NCI-H146 treated with DMSO at 0.1 percent for 48 hours (cell line): Measurements from ENCODE around the gene MYO5C.
A peak's percentile ranks its signal among the peaks of the same experiment; 100 is the strongest.

Experiments used
- DNase-seq: peaks from one replicate; lab custom pipeline; 2025; ENCODE audit not compliant: unreplicated experiment; lab: John Stamatoyannopoulos, UW

MYO5C gene, protein sequence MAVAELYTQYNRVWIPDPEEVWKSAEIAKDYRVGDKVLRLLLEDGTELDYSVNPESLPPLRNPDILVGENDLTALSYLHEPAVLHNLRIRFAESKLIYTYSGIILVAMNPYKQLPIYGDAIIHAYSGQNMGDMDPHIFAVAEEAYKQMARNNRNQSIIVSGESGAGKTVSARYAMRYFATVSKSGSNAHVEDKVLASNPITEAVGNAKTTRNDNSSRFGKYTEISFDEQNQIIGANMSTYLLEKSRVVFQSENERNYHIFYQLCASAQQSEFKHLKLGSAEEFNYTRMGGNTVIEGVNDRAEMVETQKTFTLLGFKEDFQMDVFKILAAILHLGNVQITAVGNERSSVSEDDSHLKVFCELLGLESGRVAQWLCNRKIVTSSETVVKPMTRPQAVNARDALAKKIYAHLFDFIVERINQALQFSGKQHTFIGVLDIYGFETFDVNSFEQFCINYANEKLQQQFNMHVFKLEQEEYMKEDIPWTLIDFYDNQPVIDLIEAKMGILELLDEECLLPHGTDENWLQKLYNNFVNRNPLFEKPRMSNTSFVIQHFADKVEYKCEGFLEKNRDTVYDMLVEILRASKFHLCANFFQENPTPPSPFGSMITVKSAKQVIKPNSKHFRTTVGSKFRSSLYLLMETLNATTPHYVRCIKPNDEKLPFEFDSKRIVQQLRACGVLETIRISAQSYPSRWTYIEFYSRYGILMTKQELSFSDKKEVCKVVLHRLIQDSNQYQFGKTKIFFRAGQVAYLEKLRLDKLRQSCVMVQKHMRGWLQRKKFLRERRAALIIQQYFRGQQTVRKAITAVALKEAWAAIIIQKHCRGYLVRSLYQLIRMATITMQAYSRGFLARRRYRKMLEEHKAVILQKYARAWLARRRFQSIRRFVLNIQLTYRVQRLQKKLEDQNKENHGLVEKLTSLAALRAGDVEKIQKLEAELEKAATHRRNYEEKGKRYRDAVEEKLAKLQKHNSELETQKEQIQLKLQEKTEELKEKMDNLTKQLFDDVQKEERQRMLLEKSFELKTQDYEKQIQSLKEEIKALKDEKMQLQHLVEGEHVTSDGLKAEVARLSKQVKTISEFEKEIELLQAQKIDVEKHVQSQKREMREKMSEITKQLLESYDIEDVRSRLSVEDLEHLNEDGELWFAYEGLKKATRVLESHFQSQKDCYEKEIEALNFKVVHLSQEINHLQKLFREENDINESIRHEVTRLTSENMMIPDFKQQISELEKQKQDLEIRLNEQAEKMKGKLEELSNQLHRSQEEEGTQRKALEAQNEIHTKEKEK (N-terminal part only)

DNA sequence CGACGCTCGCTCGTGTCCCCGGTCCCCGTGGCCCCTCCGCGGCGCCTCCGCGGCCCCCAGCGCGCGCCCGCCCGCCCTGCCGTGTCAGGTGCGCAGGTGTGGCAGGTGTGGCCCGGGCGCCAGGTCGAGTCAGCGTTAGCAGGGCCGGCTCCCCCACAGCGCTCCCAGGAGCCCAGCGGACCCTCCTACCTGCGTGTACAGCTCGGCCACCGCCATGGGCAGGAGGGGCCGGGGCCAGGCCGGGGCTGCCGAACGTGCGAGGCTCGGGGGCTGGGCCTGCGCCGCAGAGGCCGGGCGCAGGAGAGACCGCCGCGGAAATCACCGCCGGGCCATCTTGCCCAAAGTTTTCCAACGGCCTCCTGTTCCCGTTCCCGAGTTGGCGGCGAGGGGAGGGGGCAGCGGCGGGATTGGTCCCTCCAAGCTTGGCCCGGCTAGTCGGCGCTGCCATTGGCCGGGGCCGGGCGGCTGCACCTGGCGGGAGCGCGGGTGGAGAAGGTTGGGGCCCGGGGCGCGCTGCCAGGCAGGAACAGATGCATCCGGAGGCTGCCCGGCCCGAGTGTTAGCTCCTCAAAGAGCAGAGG lies at the start of gene MYO5C:
MYO5C (minus strand) TSS at position 384 of the 581 bp plus-strand sequence; CDS start at position 216, 168 bp downstream.
- peak; percentile 68 for DNase-seq

DNA sequence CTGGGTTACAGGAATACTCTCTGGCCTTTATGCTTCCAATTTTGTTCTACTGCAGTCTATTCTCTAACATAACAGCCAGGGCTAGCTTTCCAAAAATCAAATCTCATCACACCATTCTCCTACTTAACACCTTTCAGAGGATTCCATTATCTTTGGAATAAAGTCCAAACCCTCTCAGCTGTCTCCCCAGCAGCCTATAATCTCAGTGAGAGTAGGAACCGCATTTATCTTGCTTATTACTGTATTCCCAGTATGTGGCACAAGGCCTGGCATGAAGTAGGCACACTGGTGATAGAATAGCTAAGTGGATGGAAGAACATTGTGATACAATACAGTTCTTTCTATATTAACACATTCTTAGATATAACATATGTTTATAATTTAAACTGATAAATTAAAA lies 49.0 kb upstream of the MYO5C start:
- DNase-seq, result no peak

DNA sequence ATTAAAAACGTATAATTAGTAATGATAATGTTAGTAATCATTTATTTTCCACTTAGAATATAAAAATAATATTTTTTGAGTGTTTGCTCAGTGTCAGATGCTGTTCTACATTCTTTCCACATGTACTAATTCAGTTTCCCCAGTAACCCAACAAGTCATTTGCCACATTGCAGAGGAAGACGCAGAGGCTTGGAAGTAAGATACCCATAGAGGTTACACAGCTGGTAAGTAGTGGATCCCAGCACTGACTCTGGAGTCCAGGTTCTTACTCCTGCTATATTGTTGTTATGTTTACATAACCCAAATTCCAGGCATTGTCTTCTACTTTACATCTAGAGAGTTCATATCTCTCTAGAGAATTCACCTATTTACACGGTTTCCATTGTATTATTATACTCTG lies 48.2 kb upstream of the MYO5C start:
- no peak for DNase-seq

DNA sequence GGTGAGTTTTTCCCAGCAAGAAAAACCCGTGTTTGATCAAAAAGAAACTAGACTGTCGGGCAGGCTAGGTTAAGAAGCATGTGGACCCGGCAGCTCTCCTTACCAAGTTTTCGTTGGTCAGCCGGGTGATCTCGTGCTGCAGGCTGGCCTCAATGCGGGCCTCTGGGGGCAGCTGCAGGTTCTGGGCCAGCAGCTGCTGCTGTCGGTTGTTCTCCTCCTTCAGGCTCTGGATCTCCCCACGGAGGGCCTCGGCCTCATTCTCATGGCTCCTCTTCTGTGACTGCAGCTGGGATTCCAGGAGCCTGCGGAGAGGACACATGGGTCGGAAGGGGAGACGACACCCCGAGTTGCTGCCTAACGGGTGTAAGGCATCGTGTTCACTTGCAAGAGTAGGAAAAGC lies 44.5 kb upstream of the MYO5C start:
- DNase-seq, result no peak

DNA sequence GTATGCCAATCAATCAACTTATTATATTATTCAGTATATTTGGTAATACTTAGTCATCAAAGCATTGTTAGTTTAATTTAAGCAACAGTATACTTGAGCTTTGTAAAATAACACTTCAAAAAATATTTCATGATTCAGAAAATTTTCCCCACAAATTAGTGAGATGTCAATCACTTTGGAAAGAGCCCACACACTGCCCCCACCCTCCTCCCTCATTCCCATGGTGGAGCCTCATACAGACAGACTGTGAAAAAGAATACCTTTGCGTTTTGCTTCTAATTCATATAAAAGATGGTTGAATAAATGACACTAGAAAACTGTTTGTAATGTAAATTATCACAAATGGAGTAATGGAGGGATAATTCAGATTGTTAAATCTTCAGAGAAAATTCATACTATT lies 43.3 kb upstream of the MYO5C start:
- no peak for DNase-seq

DNA sequence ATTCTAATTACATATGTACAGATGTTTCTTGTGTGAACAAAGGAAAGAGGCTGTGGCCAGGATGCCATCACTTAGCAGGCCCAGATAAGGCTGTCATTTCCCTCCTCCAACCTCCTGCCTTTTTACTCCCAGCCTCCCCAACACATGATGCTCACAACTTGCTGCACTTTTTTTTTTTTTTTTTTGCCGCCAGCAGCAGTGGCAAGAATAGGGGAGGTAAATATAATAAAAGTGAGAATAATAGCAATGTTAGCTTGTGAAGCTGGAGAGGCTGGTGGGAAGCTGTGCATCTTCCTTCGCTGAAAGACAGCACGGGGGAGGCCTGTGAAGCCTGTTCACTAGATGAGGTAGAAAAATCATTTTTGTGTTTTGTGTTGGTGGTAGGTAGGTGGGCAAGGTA lies 42.5 kb upstream of the MYO5C start:
- DNase-seq, result peak; percentile 31

DNA sequence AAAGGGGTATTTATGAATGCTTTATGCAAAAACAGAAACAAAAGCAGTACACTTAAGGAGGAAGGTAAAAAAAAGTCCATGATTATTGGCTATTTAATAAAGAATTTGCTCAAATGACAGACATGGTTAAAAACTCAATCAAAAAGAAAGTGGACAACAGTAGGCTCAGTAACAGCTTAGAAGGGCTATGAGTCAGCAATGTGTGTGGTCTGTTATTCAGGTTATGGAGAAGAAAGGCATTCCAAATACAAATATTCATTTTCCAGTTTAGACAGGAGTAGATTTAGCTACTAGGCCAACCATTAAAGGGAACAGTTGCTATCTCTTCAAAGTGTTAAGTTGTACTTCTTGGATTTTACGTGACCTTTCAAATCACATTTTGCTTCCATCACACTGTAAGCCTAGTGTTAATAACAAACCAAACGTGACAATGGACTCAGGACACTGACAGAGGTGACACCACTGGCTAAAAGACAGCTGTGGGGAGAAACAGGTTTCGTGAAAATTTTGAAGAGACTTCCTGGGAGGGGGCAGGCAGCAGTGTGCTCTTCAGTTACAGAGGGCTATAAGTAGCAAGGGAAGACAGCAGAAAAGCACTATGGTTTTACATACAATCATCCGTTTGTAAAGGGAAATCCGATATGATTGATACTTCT lies 41.7 kb upstream of the MYO5C start:
- DNase-seq, result no peak

DNA sequence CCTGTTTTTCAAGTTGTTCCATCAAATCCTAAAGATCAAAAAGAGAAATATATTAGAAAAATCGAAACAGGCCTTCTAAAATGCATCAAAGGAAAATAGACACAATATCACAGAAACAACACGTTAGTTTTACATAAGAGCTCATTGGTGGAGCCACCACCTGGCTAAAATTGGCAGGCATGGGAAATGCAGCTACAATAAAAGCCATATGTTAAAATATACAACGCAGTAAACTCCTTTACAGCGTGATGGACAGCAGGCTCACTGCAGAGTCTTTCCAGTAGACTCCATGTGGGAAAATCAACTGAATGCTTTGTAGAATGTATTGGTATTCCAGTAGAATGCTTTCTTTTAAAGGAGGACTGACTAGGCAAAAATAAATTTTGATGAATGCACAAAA lies 40.9 kb upstream of the MYO5C start:
- DNase-seq, result no peak

DNA sequence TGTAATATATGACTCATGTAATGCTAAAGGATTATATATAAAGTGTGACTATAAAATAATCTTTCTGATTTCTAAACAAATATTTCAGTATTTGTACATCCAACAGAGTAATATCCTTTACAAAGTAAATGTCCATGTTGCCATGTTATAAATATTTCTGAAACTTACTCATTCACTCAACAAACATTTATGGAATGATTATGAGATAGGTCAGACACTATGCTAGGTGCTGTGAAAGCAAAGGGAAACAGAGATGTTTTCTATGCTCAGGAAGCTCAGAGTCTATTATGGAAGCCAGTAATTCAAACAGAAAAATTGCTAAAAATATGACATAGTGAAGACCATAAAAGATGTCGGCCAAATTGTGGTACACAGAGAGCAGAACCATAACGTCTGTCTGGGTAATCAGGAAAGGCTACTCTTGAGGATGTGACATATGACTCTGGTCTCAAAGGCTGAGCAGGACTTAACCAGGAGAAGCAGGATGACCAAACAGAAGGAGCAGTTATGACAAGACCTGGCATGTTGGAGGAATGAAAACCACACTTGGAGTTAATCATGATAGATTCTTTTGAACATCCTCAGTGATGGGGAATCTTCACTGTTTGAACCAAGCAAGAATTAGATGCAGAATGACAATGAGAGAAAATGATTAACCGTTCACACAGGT lies 39.0 kb upstream of the MYO5C start:
- no peak for DNase-seq

DNA sequence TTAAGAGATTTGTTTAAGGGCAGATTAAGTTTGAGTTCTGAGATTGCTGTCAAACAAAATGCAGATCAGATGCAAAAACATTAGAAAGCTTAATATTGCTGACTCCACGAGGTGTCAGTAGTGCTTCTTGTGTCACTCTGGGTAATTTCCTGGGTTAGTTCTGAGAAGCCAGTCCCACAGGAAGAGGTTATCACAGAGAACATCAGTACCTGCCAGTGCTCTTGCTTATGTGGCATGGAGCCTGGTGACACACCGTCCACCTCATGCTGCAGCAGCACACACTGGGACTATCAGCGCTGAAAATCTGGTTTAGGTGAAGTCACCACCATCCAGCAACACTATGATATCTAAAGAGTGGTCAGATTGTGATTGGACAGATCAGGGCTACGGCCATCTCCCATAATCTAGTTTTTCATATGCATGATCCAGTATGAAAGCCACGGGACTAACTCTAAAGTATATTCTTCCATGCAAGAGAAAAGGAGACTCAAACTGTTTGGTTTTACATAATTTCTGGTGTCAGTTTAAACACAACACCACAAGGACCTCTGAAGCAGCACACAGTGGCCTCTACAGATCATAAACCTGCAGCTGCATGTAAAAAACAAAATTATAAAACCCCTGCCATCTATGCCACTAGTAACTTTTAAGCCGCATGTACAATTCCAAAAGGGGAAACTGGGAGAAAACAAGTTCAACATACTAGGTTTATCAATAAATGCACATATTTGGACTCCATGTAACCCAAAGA lies 36.1 kb upstream of the MYO5C start:
- peak; percentile 14 for DNase-seq

DNA sequence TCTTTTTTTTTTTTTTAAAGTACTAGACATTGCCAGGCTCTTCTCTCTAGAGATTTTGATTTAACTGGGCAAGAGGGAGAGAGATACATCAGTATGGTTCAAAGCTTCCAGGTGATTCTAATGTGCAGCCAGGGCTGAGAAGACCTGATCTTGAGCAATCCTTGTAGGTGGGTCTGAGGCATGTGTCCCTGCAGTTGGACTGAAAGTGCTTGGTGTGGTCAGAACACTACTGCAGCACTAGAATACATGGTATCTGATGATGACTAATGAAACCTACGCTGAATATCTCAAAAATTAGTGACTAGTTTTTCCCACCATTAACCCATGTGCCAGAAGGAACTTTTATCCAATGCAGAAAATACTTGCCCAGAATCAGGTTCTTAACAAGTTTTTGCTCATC lies 34.4 kb upstream of the MYO5C start:
- DNase-seq, result no peak

DNA sequence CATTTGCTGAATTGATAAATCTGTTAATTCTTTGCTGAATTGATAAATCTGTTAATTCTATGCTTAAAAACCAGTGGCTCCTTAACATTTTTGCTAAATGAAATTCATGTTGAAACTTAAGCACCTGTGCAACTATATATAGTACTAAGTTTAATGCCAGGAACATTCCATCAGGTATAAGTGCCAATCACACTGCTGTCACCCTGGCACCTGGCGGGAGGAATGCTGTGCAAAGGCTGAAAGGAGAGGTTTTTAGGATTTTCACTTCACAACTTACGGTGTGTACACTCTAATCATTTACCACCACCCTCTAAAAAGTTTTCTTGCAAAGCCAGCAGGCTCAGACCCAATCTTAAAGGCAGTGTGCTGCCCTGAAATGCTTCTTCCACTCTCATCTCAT lies 33.5 kb upstream of the MYO5C start:
- DNase-seq, result no peak

DNA sequence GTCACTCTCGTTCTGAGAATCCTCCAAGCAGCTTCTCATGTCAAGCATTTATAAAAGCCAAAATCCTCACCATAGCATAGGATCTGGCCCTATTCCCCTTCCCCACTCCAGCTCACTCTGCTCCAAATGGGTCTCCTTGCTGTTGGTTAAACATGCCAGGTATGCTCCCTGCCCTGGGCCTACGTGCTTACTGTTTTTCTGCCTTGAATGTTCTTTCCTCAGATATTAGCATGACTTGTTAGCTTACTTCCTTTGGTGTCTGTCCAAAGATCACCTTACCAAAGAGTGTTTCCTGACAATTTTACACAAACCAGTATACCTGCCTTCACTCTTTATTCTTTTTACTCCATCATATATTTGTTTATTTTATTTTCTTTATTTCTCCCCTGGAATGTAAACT lies 33.1 kb upstream of the MYO5C start:
- no peak for DNase-seq

DNA sequence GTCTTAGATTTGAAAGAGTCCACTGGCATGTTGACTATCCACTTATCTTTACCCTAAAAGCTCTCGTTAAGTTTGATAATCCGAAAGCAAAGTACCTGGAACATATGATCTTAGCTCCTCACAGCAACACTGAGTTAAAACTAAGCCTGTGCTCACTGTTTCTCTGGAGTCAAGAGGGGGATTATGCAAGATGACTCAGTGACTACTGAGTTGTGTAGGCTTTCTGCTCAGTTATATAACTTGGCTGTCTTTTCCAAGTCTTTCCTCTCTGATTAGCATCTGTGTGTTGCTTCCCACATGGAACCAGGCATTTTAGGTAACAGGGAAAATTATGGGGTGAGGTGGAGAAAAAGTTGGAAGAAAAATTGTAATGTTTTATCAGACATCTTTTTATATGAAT lies 31.2 kb upstream of the MYO5C start:
- DNase-seq, result no peak

DNA sequence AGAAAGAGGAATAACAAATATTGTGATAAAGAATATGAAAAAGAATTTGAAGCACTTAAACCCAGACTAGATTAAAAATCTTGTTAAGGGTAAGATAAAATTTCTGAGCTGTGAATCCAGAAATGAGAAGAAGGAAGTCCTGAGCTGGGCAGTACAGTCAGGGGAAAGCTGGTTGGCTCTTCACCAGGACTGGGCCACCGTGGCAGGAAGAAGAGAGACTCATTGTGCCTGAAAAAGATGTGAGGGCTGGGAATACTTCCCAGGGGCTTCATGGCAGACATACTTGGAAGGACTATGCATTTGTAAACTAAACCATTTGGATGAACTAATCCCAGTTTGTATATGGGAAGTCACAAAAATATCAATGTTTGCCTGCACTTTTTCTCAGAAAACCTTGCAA lies 28.5 kb upstream of the MYO5C start:
- DNase-seq, result no peak

DNA sequence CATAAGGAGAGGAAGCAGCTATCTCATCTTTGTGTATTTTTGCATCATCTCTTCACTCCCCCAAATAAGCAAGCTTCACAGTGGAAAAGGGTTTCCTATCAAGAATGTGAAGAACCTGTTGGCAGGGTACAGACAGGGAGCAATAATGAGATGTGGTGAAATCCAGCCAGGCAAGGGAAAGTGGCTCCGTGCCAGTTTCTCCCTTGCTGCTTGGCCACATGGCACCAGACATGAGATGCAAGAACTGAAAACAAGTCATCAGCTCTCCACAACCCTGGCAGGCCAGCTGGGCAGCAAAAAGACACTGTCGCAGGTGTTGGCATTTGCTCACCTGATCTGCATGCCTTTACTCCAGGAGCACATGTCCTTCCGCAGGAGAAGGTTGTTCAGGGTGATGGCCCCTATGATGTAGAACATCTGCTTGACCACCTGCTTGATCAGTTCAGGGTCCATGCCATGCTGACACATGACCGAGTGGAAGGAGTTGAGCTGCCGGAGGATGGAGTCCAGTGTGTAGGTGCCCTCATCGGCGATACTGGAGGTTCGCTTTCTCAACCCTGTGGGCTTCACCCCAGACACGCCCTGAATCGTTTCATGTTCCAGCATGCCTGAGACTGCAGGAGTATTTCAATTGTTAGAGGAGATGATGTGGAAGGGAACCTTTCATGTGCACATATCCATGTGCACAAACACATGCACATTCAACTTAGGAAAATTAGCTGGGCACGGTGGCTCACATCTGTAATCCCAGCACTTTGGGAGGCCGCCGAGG lies 23.3 kb upstream of the MYO5C start:
- no peak for DNase-seq

DNA sequence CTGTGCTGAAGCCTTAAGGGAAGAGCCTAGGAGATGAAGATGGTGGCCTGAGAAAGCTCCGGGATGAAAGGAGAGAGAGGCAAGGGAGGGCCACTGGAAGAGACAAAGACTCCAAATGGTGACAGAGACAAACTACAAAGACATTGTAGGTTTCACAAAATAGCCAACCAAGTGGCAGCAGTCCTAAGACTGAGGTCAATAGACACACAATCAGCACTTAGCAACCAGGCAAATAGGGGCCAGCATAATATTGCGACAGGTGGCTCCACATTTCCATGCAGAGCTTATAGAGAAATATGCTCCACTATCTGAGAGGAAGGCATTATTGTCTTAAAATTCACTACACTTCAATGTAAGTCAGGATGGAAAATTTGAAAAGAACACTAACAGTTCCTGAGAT lies 22.1 kb upstream of the MYO5C start:
- no peak for DNase-seq

DNA sequence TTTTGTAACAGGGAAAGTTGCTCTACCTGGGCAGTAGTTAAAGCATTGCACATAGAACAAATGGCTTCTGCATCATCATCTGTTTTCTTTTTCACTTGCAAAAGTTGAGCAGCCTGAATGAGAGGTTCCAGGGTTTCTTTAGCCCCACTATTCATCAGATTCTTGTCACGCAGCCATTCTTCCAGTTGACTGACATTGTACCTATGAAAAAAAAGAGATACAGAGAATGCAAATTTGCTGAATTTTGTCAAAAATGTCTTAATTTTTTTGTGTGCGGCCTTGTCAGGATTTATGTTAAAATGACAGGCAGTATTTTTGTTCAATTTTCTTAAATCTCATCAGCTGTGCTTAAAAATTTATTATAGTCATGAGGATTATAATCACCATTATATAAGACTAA lies 21.4 kb upstream of the MYO5C start:
- DNase-seq, result no peak

DNA sequence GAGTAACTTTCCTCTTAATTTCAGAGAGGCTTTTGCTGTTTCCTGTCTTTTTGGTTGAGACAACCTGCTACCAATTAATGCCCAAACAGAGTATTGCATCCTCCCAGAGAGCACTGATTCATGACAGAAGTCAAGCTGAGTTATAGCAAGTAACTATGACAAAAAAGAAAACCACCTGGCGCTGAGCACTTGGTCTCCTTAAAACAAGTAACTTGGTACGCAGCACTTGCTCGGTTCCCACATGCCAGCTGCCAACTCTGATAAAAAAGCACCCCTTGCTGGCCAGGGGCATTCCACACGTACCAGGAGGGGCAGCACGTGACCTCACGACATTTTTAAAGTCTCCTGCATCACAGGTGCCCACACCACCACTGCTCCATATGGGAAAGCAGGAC lies 13.5 kb upstream of the MYO5C start:
- DNase-seq, result no peak
